Measurements from ENCODE around the gene TACC2.
"Not testable (repeated sequence)": the region's sequence is repeated elsewhere in the genome, so short reads cannot be mapped to it uniquely, and the experiment has no call there.

DNA sequence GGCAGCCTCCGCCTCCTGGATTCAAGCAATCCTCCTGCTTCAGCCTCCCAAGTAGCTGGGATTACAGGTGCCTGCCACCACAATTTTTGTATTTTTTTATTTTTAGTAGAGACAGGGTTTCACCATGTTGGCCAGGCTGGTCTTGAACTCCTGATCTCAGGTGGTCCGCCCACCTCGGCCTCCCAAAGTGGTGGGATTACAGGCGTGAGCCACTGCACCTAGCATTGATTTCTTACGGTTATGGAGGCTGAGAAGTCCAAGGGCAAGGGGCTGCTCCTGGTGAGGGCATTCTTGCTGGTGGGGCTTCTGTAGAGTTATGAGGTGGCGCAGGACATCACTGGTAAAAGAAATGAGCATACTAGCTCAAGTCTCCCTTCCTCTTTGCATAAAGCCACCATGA is 86.9 kb downstream of the TACC2 start:
- not testable (repeated sequence) for TF ChIP-seq POLR2A (IDR thresholded peaks at IDR 0.05; ENCODE audit: low read length); GATA1 (IDR thresholded peaks at IDR 0.05; ENCODE audit: low read depth, low read length)
